GM12878 (cell line): ENCODE measurements around the gene RREB1. TPM values are rescaled to one million over a fixed set of nuclear protein-coding genes. Genes with fewer than 3 reads are reported as not detected.

Source experiments
- CHD2 ChIP-seq: IDR thresholded peaks from 2 replicates; pipeline ENCODE4 v1.6.1; 2011; ENCODE audit warnings: low read depth, low read length, improper control_type of control experiment, borderline replicate concordance
- ESRRA ChIP-seq: IDR thresholded peaks from 2 replicates; pipeline ENCODE4 v1.6.1; 2012; ENCODE audit warnings: mild to moderate bottlenecking, low read length, improper control_type of control experiment
- EZH2 ChIP-seq: IDR thresholded peaks from 2 replicates; pipeline ENCODE4 v1.6.1; 2012; ENCODE audit warnings: low read depth, mild to moderate bottlenecking, control low read depth, inconsistent platforms, low read length, borderline replicate concordance; ENCODE audit not compliant: control insufficient read depth
- HCFC1 ChIP-seq: fragments of 150-350 bp; IDR thresholded peaks from 2 replicates; pipeline ENCODE4 v1.6.1; 2014; ENCODE audit warnings: low read length
- HDGF ChIP-seq: fragments of 450-650 bp; IDR thresholded peaks from 2 replicates; pipeline ENCODE4 v1.6.1; 2016; ENCODE audit warnings: antibody characterized with exemption
- KLF5 ChIP-seq: fragments of 450-650 bp; IDR thresholded peaks from 2 replicates; pipeline ENCODE4 v1.6.1; 2014; ENCODE audit warnings: mild to moderate bottlenecking; ENCODE audit not compliant: partially characterized antibody
- LARP7 ChIP-seq: fragments of 450-650 bp; IDR thresholded peaks from 2 replicates; pipeline ENCODE4 v1.6.1; 2017; ENCODE audit warnings: mild to moderate bottlenecking
- MTA2 ChIP-seq: fragments of 450-650 bp; IDR thresholded peaks from 2 replicates; pipeline ENCODE4 v1.6.1; 2016; ENCODE audit warnings: low read depth, mild to moderate bottlenecking, moderate library complexity
- NBN ChIP-seq: fragments of 450-650 bp; IDR thresholded peaks from 2 replicates; pipeline ENCODE4 v1.6.1; 2016
- NR2C2 ChIP-seq: IDR thresholded peaks from 2 replicates; pipeline ENCODE4 v1.6.1; 2011; ENCODE audit warnings: borderline replicate concordance, low read depth; ENCODE audit not compliant: control insufficient read depth, insufficient read length
- PML ChIP-seq: IDR thresholded peaks from 2 replicates; pipeline ENCODE4 v1.6.1; 2012; ENCODE audit warnings: low read length, inconsistent platforms
- RAD51 ChIP-seq: fragments of 450-650 bp; IDR thresholded peaks from 2 replicates; pipeline ENCODE4 v1.6.1; 2016; ENCODE audit warnings: moderate library complexity, mild to moderate bottlenecking, inconsistent platforms
- RBBP5 ChIP-seq: fragments of 200-600 bp; sonication (generic); conservative IDR thresholded peaks from 2 replicates; pipeline ENCODE4 v1.6.1; 2016
- RELA ChIP-seq: fragments of 450-650 bp; IDR thresholded peaks from 2 replicates; pipeline ENCODE4 v1.8.0; 2014; ENCODE audit warnings: borderline replicate concordance; ENCODE audit not compliant: partially characterized antibody
- SKIL ChIP-seq: fragments of 450-650 bp; IDR thresholded peaks from 2 replicates; pipeline ENCODE4 v1.6.1; 2017; ENCODE audit warnings: mild to moderate bottlenecking, low read depth, inconsistent platforms; ENCODE audit not compliant: poor library complexity, severe bottlenecking
- ZNF274 ChIP-seq: IDR thresholded peaks from one replicate; pipeline ENCODE4 v1.8.0; 2011; ENCODE audit not compliant: insufficient read length, insufficient read depth
- ZNF384 ChIP-seq: IDR thresholded peaks from 2 replicates; pipeline ENCODE4 v1.6.1; 2012; ENCODE audit warnings: low read depth, mild to moderate bottlenecking, low read length, improper control_type of control experiment, borderline replicate concordance
- polyA plus RNA-seq, 11 experiments: library from polyadenylated mRNA; depleted of rRNA in 4 of 11; unstranded in 6 of 11; stranded (reverse) in 5 of 11; fragments of >200 nt; fragmentation: Nextera tagmentation in 4 of 11; fragmentation: Illumina TruSeq in 1 of 11; extraction: Ambion mirVana in 4 of 11; extraction: Trizol in 1 of 11; gene quantifications; 1 replicate in 1 of 11; 2 replicates in 10 of 11; pipeline versions ENCODE4 v1.2.1 to v1.2.3, GENCODE V29; 2011 to 2016; ENCODE audit warnings: inconsistent platforms in 2 of 11, missing spikeins in 2 of 11, low read depth in 1 of 11
- total RNA-seq, 4 experiments: library from RNA; depleted of rRNA in 3 of 4; stranded (reverse); fragments of >200 nt in 3 of 4; fragmentation: Illumina TruSeq in 1 of 4; extraction: Trizol in 1 of 4; gene quantifications; 2 replicates each; pipeline versions ENCODE4 v1.2.1 to v1.2.3, GENCODE V29; 2013 to 2021
- TF ChIP-seq, protein P1 (sequence below): IDR thresholded peaks from 2 replicates; pipeline ENCODE4 v1.6.1; 2012; ENCODE audit warnings: improper control_type of control experiment, low read depth, low read length; ENCODE audit not compliant: insufficient replicate concordance
- TF ChIP-seq, protein P2 (sequence below): fragments of 450-650 bp; IDR thresholded peaks from 2 replicates; pipeline ENCODE4 v1.6.1; 2017; ENCODE audit warnings: borderline replicate concordance
- TF ChIP-seq, protein P3 (sequence below): IDR thresholded peaks from 2 replicates; pipeline ENCODE4 v1.6.1; 2012; ENCODE audit warnings: low read length, inconsistent platforms

The RREB1 gene
- total and polyA plus RNA-seq, 10 of the 15 experiments (the other 5 are each of a cell fraction or from before 2014, with no cell fraction given), result 1.9 to 30.3 (median 8.6) TPM

DNA sequence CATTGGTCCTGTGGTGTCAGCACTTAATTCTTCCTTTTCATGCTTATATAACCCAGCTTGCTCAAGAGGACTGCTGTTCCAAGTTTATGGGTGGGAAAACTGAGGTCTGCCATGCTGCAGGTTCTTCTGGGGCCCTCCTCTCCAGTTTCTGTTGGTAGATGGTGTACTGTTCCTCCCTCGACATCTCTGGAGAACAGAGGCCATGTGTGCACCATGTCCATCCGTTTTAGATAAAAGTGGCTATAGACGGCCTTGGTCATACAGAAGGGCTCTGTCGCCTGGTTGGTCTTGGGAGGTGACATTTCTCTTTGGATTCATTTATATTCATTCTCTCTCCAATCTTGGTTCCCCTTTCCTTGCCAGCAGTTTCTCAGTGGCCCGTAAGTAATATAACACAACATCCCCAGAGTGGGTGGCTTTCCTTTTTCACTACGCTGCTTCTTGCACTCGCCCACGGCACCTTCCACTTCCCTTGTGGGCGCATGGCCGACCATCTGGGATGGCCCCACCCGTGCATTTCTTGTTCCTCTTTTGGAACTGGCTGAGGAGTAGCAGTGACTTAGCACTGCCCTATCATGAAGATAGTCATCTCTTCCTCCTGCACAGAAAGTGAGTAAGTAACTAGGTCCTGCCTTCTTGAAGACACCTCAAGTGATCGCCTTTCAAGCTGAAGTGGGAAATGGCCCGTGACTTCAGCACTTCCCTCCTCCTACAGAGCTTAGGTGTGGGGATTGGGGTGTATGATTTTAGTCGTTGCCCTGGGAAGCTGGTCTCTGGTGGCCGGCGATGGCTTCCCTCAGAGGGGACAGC lies 94.2 kb downstream of the RREB1 start (continued):
- TF ChIP-seq LARP7 (no peak), KLF5 (no peak), RAD51 (no peak), PML (no peak), ESRRA (no peak), ZNF274 (no peak), MTA2 (peak; percentile 74), SKIL (no peak), RELA (no peak), NR2C2 (no peak), EZH2 (no peak), NBN (peak; percentile 66; the same call in 1 of the 2 replicates), CHD2 (no peak), HCFC1 (no peak), RBBP5 (no peak), ZNF384 (no peak), HDGF (no peak)
- TF ChIP-seq, protein P1, sequence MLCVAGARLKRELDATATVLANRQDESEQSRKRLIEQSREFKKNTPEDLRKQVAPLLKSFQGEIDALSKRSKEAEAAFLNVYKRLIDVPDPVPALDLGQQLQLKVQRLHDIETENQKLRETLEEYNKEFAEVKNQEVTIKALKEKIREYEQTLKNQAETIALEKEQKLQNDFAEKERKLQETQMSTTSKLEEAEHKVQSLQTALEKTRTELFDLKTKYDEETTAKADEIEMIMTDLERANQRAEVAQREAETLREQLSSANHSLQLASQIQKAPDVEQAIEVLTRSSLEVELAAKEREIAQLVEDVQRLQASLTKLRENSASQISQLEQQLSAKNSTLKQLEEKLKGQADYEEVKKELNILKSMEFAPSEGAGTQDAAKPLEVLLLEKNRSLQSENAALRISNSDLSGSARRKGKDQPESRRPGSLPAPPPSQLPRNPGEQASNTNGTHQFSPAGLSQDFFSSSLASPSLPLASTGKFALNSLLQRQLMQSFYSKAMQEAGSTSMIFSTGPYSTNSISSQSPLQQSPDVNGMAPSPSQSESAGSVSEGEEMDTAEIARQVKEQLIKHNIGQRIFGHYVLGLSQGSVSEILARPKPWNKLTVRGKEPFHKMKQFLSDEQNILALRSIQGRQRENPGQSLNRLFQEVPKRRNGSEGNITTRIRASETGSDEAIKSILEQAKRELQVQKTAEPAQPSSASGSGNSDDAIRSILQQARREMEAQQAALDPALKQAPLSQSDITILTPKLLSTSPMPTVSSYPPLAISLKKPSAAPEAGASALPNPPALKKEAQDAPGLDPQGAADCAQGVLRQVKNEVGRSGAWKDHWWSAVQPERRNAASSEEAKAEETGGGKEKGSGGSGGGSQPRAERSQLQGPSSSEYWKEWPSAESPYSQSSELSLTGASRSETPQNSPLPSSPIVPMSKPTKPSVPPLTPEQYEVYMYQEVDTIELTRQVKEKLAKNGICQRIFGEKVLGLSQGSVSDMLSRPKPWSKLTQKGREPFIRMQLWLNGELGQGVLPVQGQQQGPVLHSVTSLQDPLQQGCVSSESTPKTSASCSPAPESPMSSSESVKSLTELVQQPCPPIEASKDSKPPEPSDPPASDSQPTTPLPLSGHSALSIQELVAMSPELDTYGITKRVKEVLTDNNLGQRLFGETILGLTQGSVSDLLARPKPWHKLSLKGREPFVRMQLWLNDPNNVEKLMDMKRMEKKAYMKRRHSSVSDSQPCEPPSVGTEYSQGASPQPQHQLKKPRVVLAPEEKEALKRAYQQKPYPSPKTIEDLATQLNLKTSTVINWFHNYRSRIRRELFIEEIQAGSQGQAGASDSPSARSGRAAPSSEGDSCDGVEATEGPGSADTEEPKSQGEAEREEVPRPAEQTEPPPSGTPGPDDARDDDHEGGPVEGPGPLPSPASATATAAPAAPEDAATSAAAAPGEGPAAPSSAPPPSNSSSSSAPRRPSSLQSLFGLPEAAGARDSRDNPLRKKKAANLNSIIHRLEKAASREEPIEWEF, result no peak
- TF ChIP-seq, protein P2, sequence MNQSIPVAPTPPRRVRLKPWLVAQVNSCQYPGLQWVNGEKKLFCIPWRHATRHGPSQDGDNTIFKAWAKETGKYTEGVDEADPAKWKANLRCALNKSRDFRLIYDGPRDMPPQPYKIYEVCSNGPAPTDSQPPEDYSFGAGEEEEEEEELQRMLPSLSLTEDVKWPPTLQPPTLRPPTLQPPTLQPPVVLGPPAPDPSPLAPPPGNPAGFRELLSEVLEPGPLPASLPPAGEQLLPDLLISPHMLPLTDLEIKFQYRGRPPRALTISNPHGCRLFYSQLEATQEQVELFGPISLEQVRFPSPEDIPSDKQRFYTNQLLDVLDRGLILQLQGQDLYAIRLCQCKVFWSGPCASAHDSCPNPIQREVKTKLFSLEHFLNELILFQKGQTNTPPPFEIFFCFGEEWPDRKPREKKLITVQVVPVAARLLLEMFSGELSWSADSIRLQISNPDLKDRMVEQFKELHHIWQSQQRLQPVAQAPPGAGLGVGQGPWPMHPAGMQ, result no peak
- TF ChIP-seq, protein P3, sequence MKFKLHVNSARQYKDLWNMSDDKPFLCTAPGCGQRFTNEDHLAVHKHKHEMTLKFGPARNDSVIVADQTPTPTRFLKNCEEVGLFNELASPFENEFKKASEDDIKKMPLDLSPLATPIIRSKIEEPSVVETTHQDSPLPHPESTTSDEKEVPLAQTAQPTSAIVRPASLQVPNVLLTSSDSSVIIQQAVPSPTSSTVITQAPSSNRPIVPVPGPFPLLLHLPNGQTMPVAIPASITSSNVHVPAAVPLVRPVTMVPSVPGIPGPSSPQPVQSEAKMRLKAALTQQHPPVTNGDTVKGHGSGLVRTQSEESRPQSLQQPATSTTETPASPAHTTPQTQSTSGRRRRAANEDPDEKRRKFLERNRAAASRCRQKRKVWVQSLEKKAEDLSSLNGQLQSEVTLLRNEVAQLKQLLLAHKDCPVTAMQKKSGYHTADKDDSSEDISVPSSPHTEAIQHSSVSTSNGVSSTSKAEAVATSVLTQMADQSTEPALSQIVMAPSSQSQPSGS, result no peak; the same call in 1 of the 2 replicates
